Effector memory CD4-positive, alpha-beta T cell (primary cell): ENCODE measurements around the gene FAT1.
"Not testable (repeated sequence)": the region's sequence is repeated elsewhere in the genome, so short reads cannot be mapped to it uniquely, and the experiment has no call there.

ENCODE experiments used
- DNase-seq, 3 donors: peaks; one replicate each; pipeline ENCODE4 v3.0.0-alpha.2; 2020
- H3K27ac ChIP-seq: 2 replicates; pipeline ENCODE4 v1.7.0; 2013; ENCODE audit warnings: mild to moderate bottlenecking, low read length, moderate library complexity; ENCODE audit not compliant: insufficient read depth, poor library complexity, severe bottlenecking
- H3K27me3 ChIP-seq: replicated peaks from 2 replicates; pipeline ENCODE4 v1.7.0; 2013; ENCODE audit warnings: mild to moderate bottlenecking, low read length; ENCODE audit not compliant: insufficient read depth, control insufficient read depth, poor library complexity, severe bottlenecking
- H3K36me3 ChIP-seq: 2 replicates; pipeline ENCODE4 v1.7.0; 2013; ENCODE audit warnings: mild to moderate bottlenecking, low read length, moderate library complexity; ENCODE audit not compliant: control insufficient read depth, insufficient read depth
- H3K4me1 ChIP-seq: 2 replicates; pipeline ENCODE4 v1.7.0; 2013; ENCODE audit warnings: low read length, mild to moderate bottlenecking; ENCODE audit not compliant: control insufficient read depth, insufficient read depth, poor library complexity, severe bottlenecking
- H3K4me3 ChIP-seq: 2 replicates; pipeline ENCODE4 v1.7.0; 2013; ENCODE audit warnings: low read length, low read depth, mild to moderate bottlenecking; ENCODE audit not compliant: insufficient read depth, poor library complexity, severe bottlenecking
- H3K9me3 ChIP-seq: 2 replicates; pipeline ENCODE4 v1.7.0; 2013; ENCODE audit warnings: mild to moderate bottlenecking, low read length, moderate library complexity; ENCODE audit not compliant: control insufficient read depth

The FAT1 gene

GRCh38 chr4:186660403-186660802 lies 63.3 kb downstream of the FAT1 start:
- Histone ChIP-seq H3K36me3 (no peaks in the 10 kb centered on the region), H3K4me3 (no peak overlapping the region), H3K27me3 (no peaks in the 10 kb centered on the region), H3K27ac (no peak overlapping the region), H3K9me3 (no peaks in the 10 kb centered on the region), H3K4me1 (no peaks in the 10 kb centered on the region)
- no peak for DNase-seq

- H3K27ac ChIP-seq: no peak overlapping the region
- H3K36me3 ChIP-seq: no peaks in the 10 kb centered on the region
- no peaks in the 10 kb centered on the region for H3K27me3 ChIP-seq
- H3K9me3 ChIP-seq: no peaks in the 10 kb centered on the region
- H3K4me1 ChIP-seq: no peaks in the 10 kb centered on the region
- no peak overlapping the region for H3K4me3 ChIP-seq
- DNase-seq: no peak
These were observed 63.7 kb downstream of the FAT1 start for GRCh38 chr4:186659935-186660334.

GRCh38 chr4:186659456-186659855 lies 64.2 kb downstream of the FAT1 start:
- not testable (repeated sequence) for H3K27me3 ChIP-seq, H3K27ac ChIP-seq, DNase-seq, H3K9me3 ChIP-seq, H3K4me1 ChIP-seq, H3K36me3 ChIP-seq, H3K4me3 ChIP-seq

GRCh38 chr4:186658657-186659056 lies 65.0 kb downstream of the FAT1 start:
- H3K9me3 ChIP-seq: no peaks in the 10 kb centered on the region
- H3K27me3 ChIP-seq: no peaks in the 10 kb centered on the region
- H3K4me1 ChIP-seq: no peaks in the 10 kb centered on the region
- H3K36me3 ChIP-seq: no peaks in the 10 kb centered on the region
- no peak overlapping the region for H3K27ac ChIP-seq
- DNase-seq: no peak
- no peak overlapping the region for H3K4me3 ChIP-seq

- Histone ChIP-seq H3K4me1 (no peaks in the 10 kb centered on the region), H3K27ac (no peak overlapping the region), H3K9me3 (no peaks in the 10 kb centered on the region), H3K36me3 (no peaks in the 10 kb centered on the region), H3K4me3 (no peak overlapping the region), H3K27me3 (no peaks in the 10 kb centered on the region)
- no peak for DNase-seq
These were observed 65.9 kb downstream of the FAT1 start for GRCh38 chr4:186657764-186658163.

- Histone ChIP-seq H3K4me1 (no peaks in the 10 kb centered on the region), H3K9me3 (no peaks in the 10 kb centered on the region)
These were observed 69.7 kb downstream of the FAT1 start for GRCh38 chr4:186653969-186654368.

GRCh38 chr4:186651624-186652023 lies 72.0 kb downstream of the FAT1 start:
- Histone ChIP-seq H3K4me3 (no peak overlapping the region), H3K4me1 (no peaks in the 10 kb centered on the region), H3K36me3 (no peaks in the 10 kb centered on the region), H3K9me3 (no peaks in the 10 kb centered on the region), H3K27me3 (no peaks in the 10 kb centered on the region), H3K27ac (no peak overlapping the region)
- no peak for DNase-seq

More at GRCh38 chr4:186653969-186654368, 69.7 kb downstream of the FAT1 start:
- H3K36me3 ChIP-seq: no peaks in the 10 kb centered on the region
- H3K27me3 ChIP-seq: no peaks in the 10 kb centered on the region
- H3K27ac ChIP-seq: no peak overlapping the region
- DNase-seq: no peak
- H3K4me3 ChIP-seq: no peak overlapping the region

GRCh38 chr4:186651181-186651603 lies 72.5 kb downstream of the FAT1 start:
- no peaks in the 10 kb centered on the region for H3K27me3 ChIP-seq
- no peaks in the 10 kb centered on the region for H3K4me1 ChIP-seq
- H3K9me3 ChIP-seq: no peaks in the 10 kb centered on the region
- no peak overlapping the region for H3K27ac ChIP-seq
- no peaks in the 10 kb centered on the region for H3K36me3 ChIP-seq
- DNase-seq: no peak
- H3K4me3 ChIP-seq: no peak overlapping the region

GRCh38 chr4:186650401-186651180 lies 73.1 kb downstream of the FAT1 start:
- Histone ChIP-seq H3K36me3 (no peaks in the 10 kb centered on the region), H3K9me3 (no peaks in the 10 kb centered on the region), H3K4me3 (no peak overlapping the region), H3K27me3 (no peaks in the 10 kb centered on the region), H3K4me1 (no peaks in the 10 kb centered on the region), H3K27ac (no peak overlapping the region)
- DNase-seq: no peak

GRCh38 chr4:186647821-186648220 lies 75.8 kb downstream of the FAT1 start:
- H3K4me3 ChIP-seq: no peak overlapping the region
- no peaks in the 10 kb centered on the region for H3K27me3 ChIP-seq
- no peaks in the 10 kb centered on the region for H3K36me3 ChIP-seq
- no peaks in the 10 kb centered on the region for H3K4me1 ChIP-seq
- no peak for DNase-seq
- H3K27ac ChIP-seq: no peak overlapping the region
- H3K9me3 ChIP-seq: no peaks in the 10 kb centered on the region
